Kidney (tissue), 2 donors: ENCODE data around the gene SP6. TPM values are rescaled to one million over a fixed set of nuclear protein-coding genes. Genes with fewer than 3 reads are reported as not detected.

Experiments
- polyA plus RNA-seq: library from polyadenylated mRNA; stranded (reverse); fragments of 350-450 nt; fragmentation: Illumina TruSeq; extraction: RNeasy Lipid Tissue Mini Kit (QIAGEN cat#74804); gene quantifications from one replicate; pipeline ENCODE4 v1.2.3, GENCODE V29; 2014; ENCODE audit warnings: low read depth, low replicate concordance; ENCODE audit not compliant: insufficient read depth
- total RNA-seq: library from RNA; stranded (reverse); fragmentation: NEBNext Ultra II Directional; extraction: Animal tissue kit (Norgen Biotek cat#: 25700); gene quantifications from one replicate; pipeline ENCODE4 v1.2.1, GENCODE V29; 2021
- donor health status: DM: yes; HTN: yes; CAD: no.

SP6 gene
- total and polyA plus RNA-seq, 2 donors from 2014 or later: 0.86 to 2.0 TPM

Other genes starting within 250 kb of the SP6 start
- 220 TPM for gene KPNB1, start 201.2 kb downstream of the SP6 start, total RNA-seq
- gene KPNB1, start 201.2 kb downstream of the SP6 start, polyA plus RNA-seq: 49.1 TPM
- gene TBKBP1, start 157.0 kb downstream of the SP6 start, total RNA-seq: 10.1 TPM
- gene TBKBP1, start 157.0 kb downstream of the SP6 start, polyA plus RNA-seq: 11.2 TPM
- gene TBX21, start 117.9 kb downstream of the SP6 start, total RNA-seq: 1.9 TPM
- gene TBX21, start 117.9 kb downstream of the SP6 start, polyA plus RNA-seq: 0.24 TPM
- 21.2 TPM for gene OSBPL7, start 29.4 kb downstream of the SP6 start, total RNA-seq
- 5.3 TPM for gene OSBPL7, start 29.4 kb downstream of the SP6 start, polyA plus RNA-seq
- 38.3 TPM for gene MRPL10, start 19.6 kb downstream of the SP6 start, total RNA-seq
- 52.2 TPM for gene MRPL10, start 19.6 kb downstream of the SP6 start, polyA plus RNA-seq
- 0.91 TPM for gene LRRC46, start 19.5 kb downstream of the SP6 start, total RNA-seq
- 1.5 TPM for gene LRRC46, start 19.5 kb downstream of the SP6 start, polyA plus RNA-seq
- 40.3 TPM for gene SCRN2, start 9.9 kb downstream of the SP6 start, total RNA-seq
- gene SCRN2, start 9.9 kb downstream of the SP6 start, polyA plus RNA-seq: 172 TPM
- gene SP2, start 45.1 kb upstream of the SP6 start, total RNA-seq: 23.6 TPM
- gene SP2, start 45.1 kb upstream of the SP6 start, polyA plus RNA-seq: 9.0 TPM
- 45.1 TPM for gene PNPO, start 90.4 kb upstream of the SP6 start, total RNA-seq
- 55.8 TPM for gene PNPO, start 90.4 kb upstream of the SP6 start, polyA plus RNA-seq
- 105 TPM for gene PRR15L, start 106.7 kb upstream of the SP6 start, total RNA-seq
- gene PRR15L, start 106.7 kb upstream of the SP6 start, polyA plus RNA-seq: 64.5 TPM
- 208 TPM for gene CDK5RAP3, start 120.0 kb upstream of the SP6 start, total RNA-seq
- gene CDK5RAP3, start 120.0 kb upstream of the SP6 start, polyA plus RNA-seq: 140 TPM
- 24.9 TPM for gene COPZ2, start 186.6 kb upstream of the SP6 start, total RNA-seq
- 38.2 TPM for gene COPZ2, start 186.6 kb upstream of the SP6 start, polyA plus RNA-seq
- 254 TPM for gene NFE2L1, start 197.2 kb upstream of the SP6 start, total RNA-seq
- 146 TPM for gene NFE2L1, start 197.2 kb upstream of the SP6 start, polyA plus RNA-seq